H1 (cell line): ENCODE results near the gene MT1H. TPM values are rescaled to one million over a fixed set of nuclear protein-coding genes. Genes with fewer than 3 reads are reported as not detected.
"Not testable (repeated sequence)": the region's sequence is repeated elsewhere in the genome, so short reads cannot be mapped to it uniquely, and the experiment has no call there.

ENCODE experiments used
- CTCF ChIA-PET: fragments of 300-600 bp; sonication (Branson Sonifier 250); formaldehyde crosslinking; loops from one replicate; lab custom pipeline; 2021; ENCODE audit not compliant: partially characterized antibody; lab: Charles Lee
- POLR2A ChIA-PET: fragments of 300-600 bp; sonication (Branson Sonifier 250); formaldehyde crosslinking; loops from one replicate; lab custom pipeline; 2021; ENCODE audit warnings: inconsistent platforms; ENCODE audit not compliant: partially characterized antibody; lab: Charles Lee
- DNase-seq, 2 experiments: peaks; one replicate each; pipeline versions ENCODE4 v3.0.0 to v3.0.0-alpha.2; 2010 to 2022; ENCODE audit warnings: low spot score in 2 of 2, low read depth in 1 of 2, mixed read lengths in 1 of 2
- FAIRE-seq: peaks from 2 replicates; lab custom pipeline; 2011; peaks lifted over from hg19 to GRCh38; lab: Jason Lieb, UNC
- H2AFZ ChIP-seq: 2 replicates; pipeline ENCODE4 v1.8.1; 2012; ENCODE audit warnings: low read length, inconsistent platforms
- H2AK5ac ChIP-seq: 2 replicates; pipeline ENCODE4 v1.6.1; 2013; ENCODE audit warnings: low read depth, low read length
- H2BK120ac ChIP-seq: replicated peaks from 2 replicates; pipeline ENCODE3; 2013; ENCODE audit warnings: low read depth, low read length, inconsistent platforms
- H2BK12ac ChIP-seq: 2 replicates; pipeline ENCODE4 v1.6.1; 2013; ENCODE audit warnings: low read depth, low read length
- H2BK15ac ChIP-seq: 2 replicates; pipeline ENCODE4 v1.6.1; 2013; ENCODE audit warnings: low read length
- H2BK20ac ChIP-seq: 2 replicates; pipeline ENCODE4 v1.6.1; 2013; ENCODE audit warnings: low read length
- H2BK5ac ChIP-seq: 2 replicates; pipeline ENCODE4 v1.6.1; 2013; ENCODE audit warnings: low read depth, low read length
- H3K14ac ChIP-seq: 2 replicates; pipeline ENCODE4 v1.6.1; 2013; ENCODE audit warnings: inconsistent platforms; ENCODE audit not compliant: insufficient read length
- H3K18ac ChIP-seq: 2 replicates; pipeline ENCODE4 v1.6.1; 2013; ENCODE audit warnings: low read length; ENCODE audit errors: extremely low read depth
- H3K23ac ChIP-seq: 2 replicates; pipeline ENCODE4 v1.6.1; 2013; ENCODE audit warnings: inconsistent platforms; ENCODE audit not compliant: insufficient read length
- H3K23me2 ChIP-seq: 2 replicates; pipeline ENCODE4 v1.6.1; 2013; ENCODE audit warnings: low read depth, low read length
- H3K27ac ChIP-seq: 2 replicates; pipeline ENCODE4 v1.6.1; 2011; ENCODE audit warnings: low read depth, low read length, inconsistent platforms
- H3K27me3 ChIP-seq, 4 experiments: replicated peaks in 1 of 4; 1 replicate in 1 of 4; 2 replicates in 3 of 4; pipeline versions ENCODE4 v1.6.1 to v1.8.1; 2011 to 2013; ENCODE audit warnings: low read length in 3 of 4, mild to moderate bottlenecking in 3 of 4, inconsistent platforms in 2 of 4, mixed read lengths in 2 of 4, moderate library complexity in 1 of 4; ENCODE audit not compliant: control insufficient read depth in 3 of 4, insufficient read depth in 3 of 4; ENCODE audit errors: extremely low read depth in 1 of 4
- H3K36me3 ChIP-seq, 4 experiments: 2 replicates each; pipeline versions ENCODE4 v1.6.1 to v1.8.1; 2011 to 2013; ENCODE audit warnings: mild to moderate bottlenecking in 4 of 4, low read length in 3 of 4, moderate library complexity in 2 of 4, control low read depth in 1 of 4, inconsistent platforms in 1 of 4; ENCODE audit not compliant: insufficient read depth in 4 of 4, control insufficient read depth in 2 of 4
- H3K4ac ChIP-seq: replicated peaks from 2 replicates; pipeline ENCODE3; 2013; ENCODE audit warnings: low read length, low read depth, mixed read lengths, inconsistent platforms; ENCODE audit not compliant: insufficient read length
- H3K4me1 ChIP-seq, 4 experiments: replicated peaks in 1 of 4; 1 replicate in 1 of 4; 2 replicates in 3 of 4; pipeline versions ENCODE4 v1.6.1 to v1.8.1; 2011 to 2013; ENCODE audit warnings: low read length in 3 of 4, inconsistent platforms in 2 of 4, mixed read lengths in 1 of 4; ENCODE audit not compliant: insufficient read depth in 4 of 4, control insufficient read depth in 3 of 4
- H3K4me2 ChIP-seq, 2 experiments: 2 replicates each; pipeline versions ENCODE4 v1.6.1 to v1.8.1; 2011 to 2013; ENCODE audit warnings: low read depth in 2 of 2, low read length in 2 of 2, control low read depth in 1 of 2, inconsistent platforms in 1 of 2, mild to moderate bottlenecking in 1 of 2; ENCODE audit not compliant: insufficient read depth in 1 of 2
- H3K4me3 ChIP-seq, 4 experiments: fragments of 200-600, 300-600 bp in 1 of 4; sonication (generic), shearing (Covaris generic), sonication (Bioruptor Twin) in 1 of 4; 2 replicates each; pipeline versions ENCODE4 v1.5.1 to v1.8.1; 2011 to 2016; ENCODE audit warnings: low read length in 4 of 4, low read depth in 3 of 4, control low read depth in 2 of 4, inconsistent platforms in 2 of 4, mild to moderate bottlenecking in 2 of 4, mixed read lengths in 1 of 4, moderate library complexity in 1 of 4; ENCODE audit not compliant: insufficient read depth in 2 of 4; ENCODE audit errors: extremely low read depth in 1 of 4
- H3K56ac ChIP-seq: replicated peaks from 2 replicates; pipeline ENCODE3; 2013; ENCODE audit warnings: low read depth, mild to moderate bottlenecking, mixed read lengths, low read length, inconsistent platforms; ENCODE audit not compliant: insufficient read length
- H3K79me1 ChIP-seq: 2 replicates; pipeline ENCODE4 v1.6.1; 2013; ENCODE audit warnings: low read depth, low read length, control low read depth
- H3K79me2 ChIP-seq, 2 experiments: 2 replicates each; pipeline versions ENCODE4 v1.6.1 to v1.8.1; 2012 to 2013; ENCODE audit warnings: low read length in 2 of 2, mild to moderate bottlenecking in 2 of 2, inconsistent platforms in 1 of 2; ENCODE audit not compliant: insufficient read depth in 2 of 2, control insufficient read depth in 1 of 2
- H3K9ac ChIP-seq, 4 experiments: replicated peaks in 1 of 4; 1 replicate in 1 of 4; 2 replicates in 3 of 4; pipeline versions ENCODE4 v1.6.1 to v1.8.1; 2011 to 2013; ENCODE audit warnings: low read depth in 3 of 4, low read length in 3 of 4, control low read depth in 2 of 4, mild to moderate bottlenecking in 2 of 4, moderate library complexity in 2 of 4, inconsistent platforms in 1 of 4; ENCODE audit errors: extremely low read depth in 1 of 4
- H3K9me3 ChIP-seq, 2 experiments: 2 replicates each; pipeline versions ENCODE4 v1.6.1 to v1.8.1; 2012 to 2013; ENCODE audit warnings: mild to moderate bottlenecking in 2 of 2, moderate library complexity in 2 of 2, control low read depth in 1 of 2, inconsistent platforms in 1 of 2, low read depth in 1 of 2, low read length in 1 of 2, mixed read lengths in 1 of 2; ENCODE audit not compliant: insufficient read depth in 2 of 2
- H4K20me1 ChIP-seq, 2 experiments: replicated peaks in 1 of 2; 2 replicates each; pipeline versions ENCODE3 to v1.8.1; 2011 to 2013; ENCODE audit warnings: inconsistent platforms in 2 of 2, low read length in 2 of 2, mild to moderate bottlenecking in 1 of 2; ENCODE audit not compliant: insufficient read depth in 2 of 2, control insufficient read depth in 1 of 2
- H4K5ac ChIP-seq: 2 replicates; pipeline ENCODE4 v1.6.1; 2013; ENCODE audit warnings: low read length, low read depth, mixed read lengths, inconsistent platforms; ENCODE audit not compliant: insufficient read length
- H4K8ac ChIP-seq: 2 replicates; pipeline ENCODE4 v1.8.0; 2013; ENCODE audit warnings: mild to moderate bottlenecking, moderate library complexity, low read length, inconsistent platforms; ENCODE audit not compliant: insufficient read depth; ENCODE audit errors: extremely low read depth
- H4K91ac ChIP-seq: replicated peaks from 2 replicates; pipeline ENCODE3; 2013; ENCODE audit warnings: low read length, mixed read lengths, inconsistent platforms; ENCODE audit not compliant: insufficient read length
- BRCA1 ChIP-seq: IDR thresholded peaks from 2 replicates; pipeline ENCODE4 v1.6.1; 2012; ENCODE audit warnings: low read depth, low read length, improper control_type of control experiment
- POU5F1 ChIP-seq: IDR thresholded peaks from 2 replicates; pipeline ENCODE4 v1.6.1; 2011; ENCODE audit warnings: low read depth, mild to moderate bottlenecking, low read length, moderate library complexity
- WGBS, 2 experiments: shearing (Covaris generic) in 1 of 2; methylation state at CpG; one replicate each; pipeline versions ENCODE4 v1.1.6 to v1.1.7; 2013 to 2015; ENCODE audit warnings: low lambda C conversion rate in 2 of 2, mixed read lengths in 2 of 2, inconsistent platforms in 1 of 2, low coverage in 1 of 2, missing lambda C conversion rate in 1 of 2; ENCODE audit not compliant: insufficient replicate concordance in 2 of 2, insufficient coverage in 1 of 2, insufficient read length in 1 of 2; ENCODE audit errors: extremely low coverage in 1 of 2, missing lambda C conversion rate in 1 of 2; 5-methylcytosine and 5-hydroxymethylcytosine counted together
- polyA plus RNA-seq, 7 experiments: library from polyadenylated mRNA; depleted of rRNA in 3 of 7; stranded (reverse) in 5 of 7; unstranded in 2 of 7; fragments of >200 nt in 5 of 7; fragments of 200-250 nt in 2 of 7; gene quantifications; 1 replicate in 5 of 7; 2 replicates in 1 of 7; 4 replicates in 1 of 7; pipeline versions ENCODE4 v1.2.1 to v1.2.3, GENCODE V29; 2011 to 2013; ENCODE audit warnings: missing spikeins in 2 of 7, mixed read lengths in 2 of 7
- total RNA-seq: library from RNA; stranded (reverse); fragmentation: NEBNext Ultra II Directional; extraction: Animal tissue kit (Norgen Biotek cat#: 25700); gene quantifications from 2 replicates; pipeline ENCODE4 v1.2.1, GENCODE V29; 2021

The MT1H gene
- total and polyA plus RNA-seq, 2 of the 8 experiments (the other 6 are each of a cell fraction or from before 2014, with no cell fraction given): 11.9 to 95.7 TPM

- TF ChIP-seq BRCA1 (no peak), POU5F1 (no peak)
- TF ChIP-seq, all 59 proteins: peak for 0
These were observed 963 bp downstream of the MT1H start (continued) for GRCh38 chr16:56670620-56670934.

- not testable (repeated sequence) for H3K4me2 ChIP-seq, H4K91ac ChIP-seq, H3K18ac ChIP-seq, H2AFZ ChIP-seq, H3K14ac ChIP-seq, H3K27ac ChIP-seq, H3K4ac ChIP-seq, H2BK15ac ChIP-seq, H3K56ac ChIP-seq, H3K9ac ChIP-seq, H4K8ac ChIP-seq, H3K36me3 ChIP-seq, H2BK20ac ChIP-seq, H2BK5ac ChIP-seq, H4K5ac ChIP-seq, H3K79me1 ChIP-seq, H4K20me1 ChIP-seq, H2AK5ac ChIP-seq, H3K23ac ChIP-seq, H3K79me2 ChIP-seq, H2BK120ac ChIP-seq, DNase-seq, H3K9me3 ChIP-seq, H3K4me3 ChIP-seq
- ChIA-PET CTCF (interaction anchor here (1.1 to 4.6 kb wide), 6 partner anchors 10 to 185 kb away, joined by 3 to 62 read pairs (median 6); no protein-coding TSS in a partner anchor), POLR2A (interaction anchor here (8.9 to 13.9 kb wide), 2 partner anchors 9 to 17 kb away, joined by 74 to 205 read pairs; partner anchors contain the start of genes MT1B, MT1F and MT1X)
- WGBS, 2 experiments: 82% methylated on average over 2 of the region's 2 CpGs; no CpG with 5 or more reads in 1 of the 2 experiments
- Histone ChIP-seq H2BK12ac (peak overlapping the region; percentile 64; the same call in 1 of the 2 replicates), H3K23me2 (peaks cover 10% of the 10 kb centered on the region; the same call in 1 of the 2 replicates), H3K27me3 (peaks cover 53 to 82% (median 68%) of the 10 kb centered on the region in 4 experiments), H3K4me1 (peaks cover 3 to 22% (median 17%) of the 10 kb centered on the region in 4 experiments)
- peak; percentile 69 for FAIRE-seq
These were observed 2.1 kb downstream of the MT1H start for GRCh38 chr16:56671691-56672090.
